Uterus (tissue), 2 donors: Measurements from ENCODE around the gene BMPR1A.

Experiments used
- POLR2A ChIP-seq, 2 donors: fragments of 450-650 bp; IDR thresholded peaks; one replicate each; pipeline ENCODE4 v1.6.1; 2016; ENCODE audit warnings: antibody characterized with exemption in 2 of 2, mild to moderate bottlenecking in 1 of 2, moderate library complexity in 1 of 2
- TF ChIP-seq, protein P1 (sequence below), 4 experiments: fragments of 200-600 bp in 2 of 4; fragments of 450-650 bp in 2 of 4; sonication (generic) in 2 of 4; IDR thresholded peaks; one replicate each; pipeline ENCODE4 v1.5.1; 2016 to 2019; ENCODE audit warnings: antibody characterized with exemption in 4 of 4, mild to moderate bottlenecking in 2 of 4, moderate library complexity in 1 of 4

DNA sequence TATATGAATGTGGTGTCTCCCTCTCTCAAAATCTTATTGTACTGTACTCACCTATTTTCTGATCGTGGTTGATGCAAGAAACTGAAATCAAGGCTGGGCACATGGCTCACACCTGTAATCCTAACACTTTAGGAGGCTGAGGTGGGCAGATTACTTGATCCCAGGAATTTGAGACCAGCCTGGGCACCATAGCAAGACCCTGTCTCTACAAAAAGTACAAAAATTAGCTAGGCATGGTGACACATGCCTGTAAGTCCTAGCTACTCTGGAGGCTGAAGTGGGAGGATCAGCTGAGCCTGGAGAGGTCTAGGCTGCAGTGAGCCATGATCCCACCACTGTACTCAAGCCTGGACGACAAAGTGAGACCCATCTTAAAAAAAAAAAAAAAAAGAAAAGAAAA, 185.0 kb downstream of the BMPR1A start:
- TF ChIP-seq, protein P1, sequence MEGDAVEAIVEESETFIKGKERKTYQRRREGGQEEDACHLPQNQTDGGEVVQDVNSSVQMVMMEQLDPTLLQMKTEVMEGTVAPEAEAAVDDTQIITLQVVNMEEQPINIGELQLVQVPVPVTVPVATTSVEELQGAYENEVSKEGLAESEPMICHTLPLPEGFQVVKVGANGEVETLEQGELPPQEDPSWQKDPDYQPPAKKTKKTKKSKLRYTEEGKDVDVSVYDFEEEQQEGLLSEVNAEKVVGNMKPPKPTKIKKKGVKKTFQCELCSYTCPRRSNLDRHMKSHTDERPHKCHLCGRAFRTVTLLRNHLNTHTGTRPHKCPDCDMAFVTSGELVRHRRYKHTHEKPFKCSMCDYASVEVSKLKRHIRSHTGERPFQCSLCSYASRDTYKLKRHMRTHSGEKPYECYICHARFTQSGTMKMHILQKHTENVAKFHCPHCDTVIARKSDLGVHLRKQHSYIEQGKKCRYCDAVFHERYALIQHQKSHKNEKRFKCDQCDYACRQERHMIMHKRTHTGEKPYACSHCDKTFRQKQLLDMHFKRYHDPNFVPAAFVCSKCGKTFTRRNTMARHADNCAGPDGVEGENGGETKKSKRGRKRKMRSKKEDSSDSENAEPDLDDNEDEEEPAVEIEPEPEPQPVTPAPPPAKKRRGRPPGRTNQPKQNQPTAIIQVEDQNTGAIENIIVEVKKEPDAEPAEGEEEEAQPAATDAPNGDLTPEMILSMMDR (IDR thresholded peaks at IDR 0.05), result no peak
- TF ChIP-seq POLR2A (IDR thresholded peaks at IDR 0.05), result no peak
